K562 (cell line): Measurements from ENCODE around the gene UGT3A2. TPM values are rescaled to one million over a fixed set of nuclear protein-coding genes. Genes with fewer than 3 reads are reported as not detected.

Source experiments
- ATAC-seq: fragments of 200-7000 bp; cut with Tn5 transposase; 3 replicates; pipeline ENCODE4 v1.9.1; 2020; ENCODE audit warnings: moderate library complexity
- BruUV-seq: library from RNA; stranded (reverse); fragments of 400-500 nt; replicated peaks from 2 replicates; lab custom pipeline; 2021; lab: Mats Ljungman, UMichigan
- CTCF ChIA-PET: fragments of 300-600 bp; formaldehyde crosslinking; extraction: SDS; loops from one replicate; lab custom pipeline; 2021; ENCODE audit warnings: low intra/inter-chr PET ratio; lab: Yijun Ruan, JAX
- POLR2A ChIA-PET: fragments of 300-600, 350-650 bp; sonication (Branson Sonifier 250); formaldehyde crosslinking; extraction: SDS; loops from one replicate; lab custom pipeline; 2021; ENCODE audit warnings: antibody characterized with exemption, inconsistent platforms; lab: Yijun Ruan, JAX
- DNase-seq, 4 experiments: peaks; one replicate each; pipeline versions ENCODE4 v3.0.0 to v3.0.0-alpha.2; 2011 to 2018; ENCODE audit warnings: low spot score in 3 of 4, mixed read lengths in 3 of 4; ENCODE audit errors: extremely low read depth in 1 of 4
- FAIRE-seq: peaks from 2 replicates; lab custom pipeline; 2011; peaks lifted over from hg19 to GRCh38; lab: Jason Lieb, UNC
- H2AFZ ChIP-seq: 2 replicates; pipeline ENCODE4 v1.6.0; 2011; ENCODE audit warnings: low read depth, low read length, control low read depth, inconsistent platforms
- H3K27ac ChIP-seq: fragments of 200-600 bp; 3 replicates; pipeline ENCODE4 v1.8.0; 2011; ENCODE audit warnings: low read depth, mild to moderate bottlenecking, control low read depth, inconsistent platforms, low read length, moderate library complexity, mixed read lengths; ENCODE audit errors: extremely low read depth
- H3K27me3 ChIP-seq, 2 experiments: fragments of 300-600 bp in 1 of 2; 2 replicates in 1 of 2; 3 replicates in 1 of 2; pipeline versions ENCODE4 v1.6.0 to v1.8.0; 2011; ENCODE audit warnings: inconsistent platforms in 2 of 2, low read length in 2 of 2, mild to moderate bottlenecking in 1 of 2, mixed read lengths in 1 of 2, moderate library complexity in 1 of 2; ENCODE audit not compliant: control insufficient read depth in 2 of 2, insufficient read depth in 2 of 2
- H3K36me3 ChIP-seq: fragments of 300-600 bp; 3 replicates; pipeline ENCODE4 v1.8.0; 2011; ENCODE audit warnings: mild to moderate bottlenecking, low read length, inconsistent platforms; ENCODE audit not compliant: control insufficient read depth, insufficient read depth
- H3K4me1 ChIP-seq, 2 experiments: fragments of 200-600 bp in 1 of 2; replicated peaks in 1 of 2; 2 replicates in 1 of 2; 3 replicates in 1 of 2; pipeline versions ENCODE4 v1.5.1 to v1.8.0; 2011; ENCODE audit warnings: inconsistent platforms in 2 of 2, low read length in 2 of 2, mild to moderate bottlenecking in 1 of 2, mixed read lengths in 1 of 2, moderate library complexity in 1 of 2; ENCODE audit not compliant: control insufficient read depth in 2 of 2, insufficient read depth in 2 of 2
- H3K4me2 ChIP-seq: 2 replicates; pipeline ENCODE4 v1.6.1; 2011; ENCODE audit warnings: low read length, control low read depth, inconsistent platforms, mixed read lengths; ENCODE audit not compliant: insufficient read depth
- H3K4me3 ChIP-seq: fragments of 200-600 bp; sonication (generic), shearing (Covaris generic); 2 replicates; pipeline ENCODE4 v1.5.1; 2016; ENCODE audit warnings: control low read depth, inconsistent platforms
- H3K79me2 ChIP-seq: fragments of 200-600 bp; 3 replicates; pipeline ENCODE4 v1.8.0; 2011; ENCODE audit warnings: low read length, inconsistent platforms; ENCODE audit not compliant: control insufficient read depth, insufficient read depth
- H3K9ac ChIP-seq, 2 experiments: 2 replicates each; pipeline versions ENCODE4 v1.6.0 to v1.6.1; 2011; ENCODE audit warnings: low read depth in 2 of 2, low read length in 2 of 2, control low read depth in 1 of 2, inconsistent platforms in 1 of 2, mild to moderate bottlenecking in 1 of 2, mixed read lengths in 1 of 2; ENCODE audit not compliant: insufficient read depth in 1 of 2
- H3K9me1 ChIP-seq: one replicate; pipeline ENCODE4 v1.6.0; 2011; ENCODE audit warnings: inconsistent platforms, mild to moderate bottlenecking, low read length, moderate library complexity; ENCODE audit not compliant: control insufficient read depth, insufficient read depth
- H3K9me3 ChIP-seq: replicated peaks from 2 replicates; pipeline ENCODE4 v1.5.1; 2011; ENCODE audit warnings: low read depth, low read length, inconsistent platforms; ENCODE audit not compliant: control insufficient read depth, insufficient read depth
- H4K20me1 ChIP-seq: replicated peaks from 2 replicates; pipeline ENCODE4 v1.6.1; 2011; ENCODE audit warnings: low read length, inconsistent platforms, mixed read lengths; ENCODE audit not compliant: control insufficient read depth, insufficient read depth
- BACH1 ChIP-seq: fragments of 200-800 bp; sonication (Bioruptor generic); IDR thresholded peaks from 2 replicates; pipeline ENCODE4 v1.6.1; 2016; ENCODE audit warnings: missing genetic modification characterization, missing compliant biosample characterization
- BRF2 ChIP-seq: IDR thresholded peaks from 3 replicates; pipeline ENCODE4 v1.6.1; 2011; ENCODE audit warnings: borderline replicate concordance, mild to moderate bottlenecking; ENCODE audit not compliant: insufficient read length, insufficient read depth
- CTCF ChIP-seq, 3 experiments: IDR thresholded peaks in 2 of 3; conservative IDR thresholded peaks in 1 of 3; 2 replicates each; pipeline ENCODE4 v1.5.1; 2011 to 2012; ENCODE audit warnings: low read length in 3 of 3, mild to moderate bottlenecking in 3 of 3, control low read depth in 2 of 3, improper control_type of control experiment in 1 of 3, inconsistent platforms in 1 of 3, low read depth in 1 of 3, mixed read lengths in 1 of 3, moderate library complexity in 1 of 3; ENCODE audit not compliant: insufficient read depth in 2 of 3
- CTCFL ChIP-seq: IDR thresholded peaks from 2 replicates; pipeline ENCODE4 v1.6.1; 2011; ENCODE audit warnings: borderline replicate concordance, low read depth, mild to moderate bottlenecking, moderate library complexity, low read length; ENCODE audit not compliant: insufficient read depth, poor library complexity, severe bottlenecking
- KLF16 ChIP-seq: IDR thresholded peaks from 2 replicates; pipeline ENCODE4 v1.6.1; 2016; ENCODE audit warnings: antibody characterized with exemption
- PBX2 ChIP-seq, 2 experiments: IDR thresholded peaks in 1 of 2; conservative IDR thresholded peaks in 1 of 2; 2 replicates each; pipeline ENCODE4 v1.6.1; 2016; ENCODE audit warnings: low read depth in 2 of 2, mild to moderate bottlenecking in 1 of 2, missing compliant biosample characterization in 1 of 2, missing genetic modification characterization in 1 of 2, moderate library complexity in 1 of 2
- PURB ChIP-seq: sonication (generic); formaldehyde crosslinking; IDR thresholded peaks from 2 replicates; pipeline ENCODE4 v1.9.0; 2021; ENCODE audit warnings: low read depth, mild to moderate bottlenecking, missing genetic modification reagents
- RAD21 ChIP-seq, 2 experiments: fragments of 250-450 bp in 1 of 2; fragments of 450-650 bp in 1 of 2; sonication (Bioruptor Pico) in 1 of 2; formaldehyde crosslinking in 1 of 2; IDR thresholded peaks in 1 of 2; conservative IDR thresholded peaks in 1 of 2; 2 replicates each; pipeline versions ENCODE4 v1.4.0 to v1.8.0; 2020 to 2022; ENCODE audit warnings: mild to moderate bottlenecking in 2 of 2, moderate library complexity in 1 of 2
- RBBP5 ChIP-seq: fragments of 200-600 bp; sonication (generic); IDR thresholded peaks from 2 replicates; pipeline ENCODE4 v1.6.1; 2012; ENCODE audit warnings: borderline replicate concordance, mild to moderate bottlenecking, low read length, control low read depth, inconsistent platforms; ENCODE audit not compliant: insufficient read depth, poor library complexity, severe bottlenecking
- SMC3 ChIP-seq: conservative IDR thresholded peaks from 2 replicates; pipeline ENCODE4 v1.6.1; 2011; ENCODE audit warnings: low read depth, low read length, improper control_type of control experiment; ENCODE audit not compliant: insufficient read depth
- WGBS: fragments of 100-300 bp; shearing (Covaris generic); methylation state at CpG from one replicate; pipeline ENCODE4 v1.1.6; 2016; ENCODE audit warnings: low coverage, mixed read lengths; ENCODE audit not compliant: insufficient coverage; ENCODE audit errors: missing lambda C conversion rate; 5-methylcytosine and 5-hydroxymethylcytosine counted together
- in situ Hi-C: fragments of 300-500 bp; cut with MboI; formaldehyde crosslinking; loops from 4 replicates; pipeline ENCODE4 v1.15.0; 2018; ENCODE audit warnings: inconsistent platforms, mixed read lengths
- intact Hi-C: fragments of 100-400 bp; cut with micrococcal nuclease; formaldehyde crosslinking; loops from 2 replicates; pipeline ENCODE4 v1.14.2; 2022
- polyA plus RNA-seq, 8 experiments: library from polyadenylated mRNA; depleted of rRNA in 4 of 8; stranded (reverse) in 5 of 8; unstranded in 3 of 8; fragments of >200 nt; fragmentation: Nextera tagmentation in 2 of 8; fragmentation: Illumina TruSeq in 1 of 8; extraction: Ambion mirVana in 2 of 8; extraction: Trizol in 1 of 8; gene quantifications; 2 replicates each; pipeline versions ENCODE4 v1.2.1 to v1.2.3, GENCODE V29; 2011 to 2014; ENCODE audit warnings: inconsistent platforms in 1 of 8, missing spikeins in 1 of 8
- total RNA-seq, 7 experiments: library from RNA; depleted of rRNA in 6 of 7; stranded (reverse); fragments of >200 nt in 6 of 7; fragmentation: Illumina TruSeq in 2 of 7; extraction: Trizol in 2 of 7; gene quantifications; 2 replicates each; pipeline versions ENCODE4 v1.2.1 to v1.2.3, GENCODE V29; 2011 to 2021; ENCODE audit warnings: low replicate concordance in 1 of 7

The UGT3A2 gene
- total and polyA plus RNA-seq, 9 of the 15 experiments (the other 6 are each of a cell fraction or from before 2014, with no cell fraction given): not detected

- H3K4me3 ChIP-seq: no peak overlapping the region
- DNase-seq: peak in 1 of 4 experiments; percentile 53
- no peaks in the 10 kb centered on the region for H4K20me1 ChIP-seq
- H3K27ac ChIP-seq: no peak overlapping the region
- ChIA-PET POLR2A (interaction anchor here (0.7 to 1.0 kb wide), 4 partner anchors 8 to 56 kb away, joined by 3 read pairs; no protein-coding TSS in a partner anchor), CTCF (no interaction called here)
- H3K27me3 ChIP-seq: no peaks in the 10 kb centered on the region
- H3K9me1 ChIP-seq: no peaks in the 10 kb centered on the region
- ATAC-seq: peak; percentile 97
- no peaks in the 10 kb centered on the region for H3K79me2 ChIP-seq
- BruUV-seq: no TSS peak
- H3K4me2 ChIP-seq: no peak overlapping the region
- no peaks in the 10 kb centered on the region for H3K4me1 ChIP-seq
- intact Hi-C loops: no loop called here
- H2AFZ ChIP-seq: peak overlapping the region; percentile 35; the same call in 1 of the 2 replicates
- FAIRE-seq: peak; percentile 89
- no peak overlapping the region for H3K9ac ChIP-seq
- in situ Hi-C loops: loop anchor here (10.0 kb wide), 1 partner anchor 605 kb away; no protein-coding TSS in a partner anchor
- H3K36me3 ChIP-seq: no peaks in the 10 kb centered on the region
- 43% methylated on average over 2 of the region's 2 CpGs for WGBS
- H3K9me3 ChIP-seq: no peaks in the 10 kb centered on the region
- peak; percentile 21 for TF ChIP-seq CTCFL
- no peak for TF ChIP-seq BRF2
- TF ChIP-seq PURB (CRISPR knock-in tag): no peak
- peak; percentile 51 to 57 (median 56) for TF ChIP-seq CTCF (IDR thresholded peaks at IDR 0.05 in 2 of 3, conservative IDR thresholded peaks at IDR 0.05 in 1 of 3; ENCODE audit: insufficient read depth in 2 of 3, low read depth in 1 of 3, low read length in 3 of 3)
- no peak for TF ChIP-seq BACH1 (tag)
- TF ChIP-seq KLF16: peak; percentile 53; the same call in 1 of the 2 replicates
- no peak for TF ChIP-seq RBBP5
- TF ChIP-seq SMC3: 0 out of 2 replicates have a peak, but pooled peaks have one; percentile 18
- peak in 1 of 2 experiments; percentile 34; a peak in 2 of 4 replicates for TF ChIP-seq RAD21 (CRISPR knock-in tag; conservative IDR thresholded peaks at IDR 0.05 in 1 of 2, IDR thresholded peaks at IDR 0.05 in 1 of 2)
- no peak for TF ChIP-seq PBX2 (CRISPR knock-in tag; IDR thresholded peaks at IDR 0.05; ENCODE audit: low read depth)
- 0 out of 2 replicates have a peak, but pooled peaks have one; percentile 19 for TF ChIP-seq PBX2 (tag; conservative IDR thresholded peaks at IDR 0.05; ENCODE audit: low read depth)
These were observed 23.3 kb upstream of the UGT3A2 start for GRCh38 chr5:36089989-36090388.
